Neural crest cell (in vitro differentiated cells): ENCODE data around the gene ZC3H13. TPM values are rescaled to one million over a fixed set of nuclear protein-coding genes. Genes with fewer than 3 reads are reported as not detected.

Experiments
- DNase-seq: peaks from one replicate; pipeline ENCODE4 v3.0.0; 2021; ENCODE audit warnings: low read depth, mixed read lengths, low spot score
- H3K27ac Mint-ChIP-seq: one replicate; pipeline ENCODE4 v1.8.0; 2021; ENCODE audit warnings: mild to moderate bottlenecking, mixed read lengths; ENCODE audit not compliant: unreplicated experiment
- H3K27me3 Mint-ChIP-seq: 2 replicates; pipeline ENCODE4 v1.8.0; 2021; ENCODE audit warnings: low read depth, mild to moderate bottlenecking, mixed read lengths
- H3K36me3 Mint-ChIP-seq: 2 replicates; pipeline ENCODE4 v1.8.0; 2021; ENCODE audit warnings: low read depth, mild to moderate bottlenecking, mixed read lengths
- H3K4me1 Mint-ChIP-seq: 2 replicates; pipeline ENCODE4 v1.8.0; 2021; ENCODE audit warnings: mixed read lengths
- H3K4me3 Mint-ChIP-seq: one replicate; pipeline ENCODE4 v1.8.0; 2021; ENCODE audit warnings: mild to moderate bottlenecking, mixed read lengths
- H3K9me3 Mint-ChIP-seq: 2 replicates; pipeline ENCODE4 v1.8.0; 2021; ENCODE audit warnings: mixed read lengths
- CTCF ChIP-seq: fragments of 200-600 bp; sonication (generic); conservative IDR thresholded peaks from 2 replicates; pipeline ENCODE4 v1.5.0; 2021; ENCODE audit warnings: antibody characterized with exemption, mild to moderate bottlenecking
- total RNA-seq: library from RNA; stranded (reverse); gene quantifications from 2 replicates; pipeline ENCODE4 v1.2.1, GENCODE V29; 2021

ZC3H13 gene
- total RNA-seq, 1 donor from 2014 or later, result 103 TPM

- peaks cover 5% of the 10 kb centered on the region for H3K9me3 Mint-ChIP-seq
- H3K27ac Mint-ChIP-seq, result no peak overlapping the region
- no peak overlapping the region for H3K4me3 Mint-ChIP-seq
- no peaks in the 10 kb centered on the region for H3K27me3 Mint-ChIP-seq
- no peaks in the 10 kb centered on the region for H3K4me1 Mint-ChIP-seq
- no peak for TF ChIP-seq CTCF
- DNase-seq, result no peak
- peaks cover 21% of the 10 kb centered on the region for H3K36me3 Mint-ChIP-seq
Measured at GRCh38 chr13:46076827-46077226, 24.3 kb upstream of the ZC3H13 start.

- DNase-seq, result no peak
- H3K4me3 Mint-ChIP-seq, result no peak overlapping the region
- H3K36me3 Mint-ChIP-seq, result peaks cover 27% of the 10 kb centered on the region
- peaks cover 8% of the 10 kb centered on the region for H3K9me3 Mint-ChIP-seq
- no peak for TF ChIP-seq CTCF
- peaks cover 9% of the 10 kb centered on the region for H3K4me1 Mint-ChIP-seq
- no peak overlapping the region for H3K27ac Mint-ChIP-seq
- no peaks in the 10 kb centered on the region for H3K27me3 Mint-ChIP-seq
Measured at GRCh38 chr13:46075811-46076210, 23.3 kb upstream of the ZC3H13 start.

GRCh38 chr13:46071590-46072249, 19.2 kb upstream of the ZC3H13 start:
- peaks cover 9% of the 10 kb centered on the region for H3K4me1 Mint-ChIP-seq
- no peak for DNase-seq

GRCh38 chr13:46063292-46063691, 10.7 kb upstream of the ZC3H13 start:
- no peaks in the 10 kb centered on the region for H3K27me3 Mint-ChIP-seq

More at GRCh38 chr13:46071590-46072249, 19.2 kb upstream of the ZC3H13 start:
- TF ChIP-seq CTCF, result no peak
- H3K36me3 Mint-ChIP-seq, result peaks cover 28% of the 10 kb centered on the region
- H3K4me3 Mint-ChIP-seq, result no peak overlapping the region
- peaks cover 8% of the 10 kb centered on the region for H3K9me3 Mint-ChIP-seq
- H3K27me3 Mint-ChIP-seq, result no peaks in the 10 kb centered on the region
- H3K27ac Mint-ChIP-seq, result no peak overlapping the region

GRCh38 chr13:46062185-46062584, 9.6 kb upstream of the ZC3H13 start:
- Mint-ChIP-seq H3K4me3 (no peak overlapping the region), H3K9me3 (peaks cover 3% of the 10 kb centered on the region), H3K4me1 (peaks cover 21% of the 10 kb centered on the region), H3K36me3 (peaks cover 3% of the 10 kb centered on the region), H3K27me3 (no peaks in the 10 kb centered on the region), H3K27ac (no peak overlapping the region)
- no peak for DNase-seq
- TF ChIP-seq CTCF, result no peak

More at GRCh38 chr13:46063292-46063691, 10.7 kb upstream of the ZC3H13 start:
- no peak for DNase-seq
- peaks cover 3% of the 10 kb centered on the region for H3K9me3 Mint-ChIP-seq
- peaks cover 10% of the 10 kb centered on the region for H3K4me1 Mint-ChIP-seq
- H3K27ac Mint-ChIP-seq, result no peak overlapping the region
- H3K4me3 Mint-ChIP-seq, result no peak overlapping the region
- peaks cover 3% of the 10 kb centered on the region for H3K36me3 Mint-ChIP-seq
- TF ChIP-seq CTCF, result no peak
